GM21717 (cell line): ENCODE results near the gene INO80B.
"Not testable (repeated sequence)": the region's sequence is repeated elsewhere in the genome, so short reads cannot be mapped to it uniquely, and the experiment has no call there.

Experiments
- ATAC-seq: cut with Tn5 transposase; IDR thresholded peaks from one replicate; pipeline ENCODE4 v1.9.1; 2021; ENCODE audit warnings: mild to moderate bottlenecking, moderate library complexity; ENCODE audit not compliant: unreplicated experiment

The INO80B gene

DNA sequence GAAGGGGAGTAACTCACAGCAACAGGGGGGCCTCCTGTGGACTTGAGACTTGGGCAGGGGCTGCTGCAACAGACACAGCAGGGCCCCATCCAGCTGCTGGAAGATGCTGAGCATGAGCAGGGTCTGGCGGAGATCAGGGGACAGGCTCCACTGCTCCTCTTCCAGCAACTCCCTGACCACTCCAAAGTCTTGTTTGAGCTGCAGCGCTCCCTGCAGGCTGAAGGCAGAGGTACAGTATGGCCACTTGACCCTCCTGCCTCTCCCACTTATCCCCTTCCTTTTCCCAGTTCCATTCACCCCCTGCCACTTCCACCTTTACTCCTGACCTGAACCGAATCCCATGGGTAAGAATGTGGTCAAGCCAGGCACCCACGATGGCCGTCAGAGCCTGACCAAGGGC, 20.0 kb downstream of the INO80B start:
- ATAC-seq: no peak

DNA sequence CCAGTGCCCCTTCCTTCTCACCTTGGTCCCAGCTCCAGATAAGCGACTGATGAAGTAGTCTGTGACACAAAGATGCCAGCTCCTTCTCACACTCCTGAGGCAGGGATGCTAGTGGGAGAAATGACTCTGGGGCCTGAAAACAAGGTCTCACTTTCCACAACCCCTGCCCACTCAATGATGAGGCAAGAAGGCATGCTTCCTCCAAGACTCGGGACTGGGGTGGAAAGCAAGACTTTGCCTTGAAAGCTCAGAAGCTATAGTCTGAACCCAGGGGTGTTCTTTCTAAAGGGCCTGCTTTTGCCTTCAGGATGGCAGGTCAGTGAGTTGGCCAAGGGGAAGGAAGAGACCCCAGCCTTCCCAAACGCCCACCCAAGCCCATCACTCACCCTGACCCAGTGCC, 26.5 kb downstream of the INO80B start:
- ATAC-seq: no peak

DNA sequence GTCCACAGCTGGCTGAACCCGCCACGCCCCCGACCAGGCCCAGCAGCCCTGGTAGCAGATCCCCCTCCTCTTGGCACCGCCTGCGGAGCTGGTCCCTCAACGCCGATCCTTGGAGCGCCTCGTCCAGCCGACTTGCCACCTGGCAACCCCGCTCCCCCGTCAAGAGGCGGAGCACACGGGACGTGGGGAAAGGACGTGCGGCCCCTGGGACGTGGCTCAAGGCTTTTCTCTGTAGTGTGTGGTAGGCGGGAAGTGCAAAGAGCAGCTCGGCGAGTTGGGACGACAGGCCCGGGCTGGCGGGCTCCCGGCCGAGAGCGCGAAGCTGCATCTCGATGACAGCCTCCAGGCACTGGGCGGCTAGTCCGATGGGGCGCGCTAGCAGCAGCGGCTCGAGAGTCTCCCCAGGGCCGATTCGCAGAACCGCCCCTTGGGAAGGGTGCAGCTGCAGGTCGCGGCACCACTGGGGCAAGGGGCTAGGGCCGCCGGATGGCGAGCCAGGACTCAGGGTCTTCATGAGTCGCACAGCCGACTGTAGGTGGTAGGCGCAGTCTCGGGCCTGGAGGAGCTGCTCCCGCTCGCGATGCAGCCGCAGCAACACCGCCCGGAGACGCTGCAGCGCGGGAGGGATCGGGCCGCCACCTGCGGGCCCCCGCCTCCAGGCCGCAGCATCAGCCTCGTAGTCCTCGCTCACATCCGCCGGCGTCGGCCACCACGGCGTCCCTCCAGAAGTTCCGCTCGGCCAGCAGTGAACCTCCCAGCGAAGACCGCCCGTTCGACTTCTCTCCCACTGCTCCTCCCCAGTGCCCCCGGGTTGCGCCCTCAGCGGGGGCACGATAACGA, 27.3 kb downstream of the INO80B start:
- ATAC-seq: peak; percentile 36

DNA sequence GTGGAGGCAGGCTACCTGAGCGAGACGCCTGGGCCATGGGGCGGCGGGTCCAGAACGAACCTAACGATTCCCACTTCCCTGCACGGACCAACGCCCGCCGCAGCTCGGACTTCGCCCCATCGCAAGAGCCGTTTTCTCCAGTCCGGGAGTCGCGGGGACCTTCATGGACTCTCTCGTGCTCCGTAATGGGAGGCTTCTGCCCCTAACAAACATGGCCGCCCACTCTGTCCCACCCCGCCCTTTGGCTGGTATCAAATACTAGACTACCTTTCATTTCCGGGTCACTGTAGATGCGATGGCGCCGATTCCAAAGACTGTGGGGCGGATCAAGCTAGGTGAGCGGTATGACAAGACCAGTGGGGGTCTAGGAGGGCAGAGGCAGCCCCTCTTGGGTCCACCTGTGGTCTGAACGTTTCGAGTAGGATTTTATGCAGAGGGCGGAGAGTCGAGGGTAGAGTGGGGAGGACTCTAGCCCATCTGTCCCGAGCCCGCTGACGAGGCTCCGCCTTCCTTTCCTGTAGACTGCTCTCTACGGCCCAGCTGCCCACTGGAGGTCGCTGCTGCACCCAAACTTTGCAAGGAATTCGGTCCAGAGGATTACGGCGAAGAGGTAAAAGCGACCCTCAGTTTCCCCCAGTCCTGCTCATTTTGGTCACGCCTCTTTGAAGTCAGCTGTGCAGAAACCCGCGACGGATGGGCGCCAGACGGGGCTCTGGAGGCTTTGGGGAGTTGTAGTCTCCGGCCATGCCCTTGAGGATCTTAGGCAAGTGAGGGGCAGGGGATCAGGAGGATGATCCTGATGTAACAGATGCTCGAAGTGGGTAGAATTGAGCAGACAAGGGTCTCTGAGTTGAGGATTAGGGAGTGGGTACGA, 28.2 kb downstream of the INO80B start, which contains the start of the genes CCDC142 and TTC31:
Gene CCDC142, minus strand, starts transcription at position 198 of the 874 bp plus-strand sequence. Its CDS starts 161 bp downstream, at position 37.
Gene TTC31, plus strand, starts transcription at position 281 of the 874 bp plus-strand sequence. Its CDS starts 15 bp downstream, at position 296.
- peak; percentile 88 for ATAC-seq

DNA sequence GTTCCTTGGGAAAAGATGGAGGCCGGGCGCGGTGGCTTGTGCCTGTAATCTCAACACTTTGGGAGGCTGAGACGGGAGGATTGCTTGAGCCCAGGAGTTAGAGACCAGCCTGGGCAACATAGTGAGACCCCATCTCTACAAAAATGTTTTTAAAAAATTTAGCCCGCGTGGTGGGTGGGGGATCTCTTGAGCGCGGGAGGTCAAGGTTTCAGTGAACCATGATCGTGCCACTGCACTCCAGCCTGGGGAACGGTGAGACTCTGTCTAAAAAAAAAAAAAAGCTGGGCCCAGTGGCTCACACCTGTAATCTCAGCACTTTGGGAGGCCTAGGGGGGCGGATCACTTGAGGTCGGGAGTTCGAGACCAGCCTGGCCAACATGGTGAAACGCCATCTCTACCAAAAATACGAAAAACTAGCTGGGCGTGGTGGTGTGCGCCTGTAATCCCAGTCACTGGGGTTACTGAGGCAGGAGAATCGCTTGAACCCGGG, 28.8 kb downstream of the INO80B start:
- not testable (repeated sequence) for ATAC-seq

DNA sequence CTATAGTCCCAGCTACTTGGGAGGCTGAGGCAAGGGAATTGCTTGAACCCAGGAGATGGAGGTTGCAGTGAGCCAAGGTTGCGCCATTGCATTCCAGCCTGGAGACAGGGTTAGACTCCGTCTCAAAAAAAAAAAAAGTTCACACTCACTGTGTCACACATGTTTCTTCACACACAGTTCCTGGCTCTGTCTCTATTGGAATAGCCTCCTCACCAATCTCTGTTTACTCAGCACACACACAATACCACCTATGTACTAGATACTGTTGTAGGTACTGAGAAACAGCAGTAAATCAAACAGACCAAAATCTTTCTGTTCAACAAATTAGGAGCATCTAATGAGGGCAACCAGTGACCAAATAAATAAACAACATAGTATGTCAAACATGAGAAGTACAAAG, 31.3 kb downstream of the INO80B start:
- no peak for ATAC-seq

DNA sequence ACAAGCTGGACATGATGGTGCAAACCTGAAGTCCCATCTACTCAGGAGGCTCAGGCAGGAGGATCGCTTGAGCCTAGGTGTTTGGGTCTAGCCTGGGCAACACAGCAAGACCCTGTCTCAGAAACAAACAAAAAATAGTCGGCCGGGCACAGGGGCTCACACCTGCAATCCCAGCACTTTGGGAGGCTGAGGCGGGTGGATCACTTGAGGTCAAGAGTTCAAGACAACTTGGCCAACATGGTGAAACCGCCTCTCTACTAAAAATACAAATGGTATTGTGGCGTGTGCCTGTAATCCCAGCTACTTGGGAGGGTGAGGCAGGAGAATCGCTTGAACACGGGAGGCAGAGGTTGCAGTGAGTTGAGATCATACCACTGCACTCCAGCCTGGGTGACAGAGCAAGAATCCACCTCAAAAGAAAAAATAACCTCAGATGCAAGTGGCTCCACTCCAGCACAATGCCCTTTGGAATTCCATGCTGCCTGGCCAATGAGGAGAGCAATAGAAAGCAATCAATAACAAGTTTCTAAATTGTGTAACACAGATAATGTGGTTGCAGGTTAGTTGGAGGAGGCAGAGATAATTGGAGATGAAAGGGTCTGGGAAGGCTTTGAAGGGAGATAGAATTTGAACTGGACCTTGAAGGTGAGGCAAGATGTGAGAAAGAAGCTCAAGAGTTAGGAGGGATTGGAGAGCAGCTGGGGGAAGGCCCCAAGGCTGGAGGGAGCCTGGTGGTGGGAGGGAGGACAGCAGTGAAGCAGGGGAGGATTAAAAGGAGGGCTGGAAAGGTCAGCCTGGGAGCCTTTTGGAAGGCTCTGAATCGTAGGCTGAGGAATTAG, 34.0 kb downstream of the INO80B start:
- ATAC-seq: no peak

DNA sequence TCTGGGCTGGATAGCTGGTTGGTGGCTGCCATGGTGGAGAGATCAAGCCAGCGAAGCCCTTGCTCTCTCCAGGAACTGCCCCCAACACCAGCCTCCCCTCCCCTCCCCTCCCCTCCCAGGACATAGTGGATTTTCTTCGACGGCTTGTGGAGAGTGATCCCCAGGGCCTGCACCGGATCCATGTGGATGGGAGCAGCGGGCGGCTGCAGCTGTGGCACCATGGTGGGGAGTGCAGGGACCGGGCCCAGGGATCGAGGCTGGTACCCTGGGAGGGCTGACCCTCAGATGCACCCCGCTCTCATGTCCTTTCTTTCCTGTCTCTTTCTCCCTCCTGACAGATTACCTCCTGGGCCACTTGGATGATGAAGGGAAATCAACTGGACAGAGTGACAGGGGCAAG, 35.0 kb downstream of the INO80B start:
- no peak for ATAC-seq

DNA sequence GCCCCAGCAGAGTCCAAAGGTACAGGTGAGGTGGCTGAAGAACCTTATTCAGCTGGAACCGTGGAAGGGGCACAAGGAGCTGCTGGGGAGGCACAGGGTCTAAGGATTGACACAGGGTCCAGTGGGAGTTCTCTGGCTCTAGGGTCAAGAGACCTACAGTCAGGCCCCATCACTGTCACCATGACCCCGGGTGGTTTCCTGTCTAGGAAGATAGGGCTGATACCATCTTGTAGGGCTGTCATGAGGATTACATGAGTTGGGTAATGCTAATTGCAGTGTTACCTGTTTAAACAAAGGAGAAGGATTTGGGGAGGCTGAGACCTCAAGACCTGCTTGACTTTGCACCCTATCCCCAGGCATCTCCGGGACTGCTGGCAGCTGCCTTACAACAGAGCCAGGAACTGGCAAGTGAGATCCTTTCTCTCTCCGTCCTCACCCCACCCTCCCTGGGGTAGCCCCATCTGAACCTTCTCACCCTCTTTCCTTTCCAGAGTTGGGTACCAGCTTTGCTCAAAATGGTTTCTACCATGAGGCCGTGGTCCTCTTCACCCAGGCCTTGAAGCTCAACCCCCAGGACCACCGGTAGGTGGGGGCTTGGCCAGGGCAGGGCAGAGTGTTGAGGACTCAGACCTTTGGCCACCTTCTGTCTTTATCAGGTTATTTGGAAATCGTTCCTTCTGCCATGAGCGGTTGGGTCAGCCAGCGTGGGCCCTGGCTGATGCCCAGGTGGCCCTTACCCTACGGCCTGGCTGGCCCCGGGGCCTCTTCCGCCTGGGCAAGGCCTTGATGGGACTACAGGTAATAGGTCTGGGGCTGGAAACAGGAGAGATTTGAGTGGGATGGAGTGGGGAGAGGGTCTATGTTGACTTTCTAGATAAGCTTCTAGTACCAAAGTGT, 37.0 kb downstream of the INO80B start:
- ATAC-seq: no peak

DNA sequence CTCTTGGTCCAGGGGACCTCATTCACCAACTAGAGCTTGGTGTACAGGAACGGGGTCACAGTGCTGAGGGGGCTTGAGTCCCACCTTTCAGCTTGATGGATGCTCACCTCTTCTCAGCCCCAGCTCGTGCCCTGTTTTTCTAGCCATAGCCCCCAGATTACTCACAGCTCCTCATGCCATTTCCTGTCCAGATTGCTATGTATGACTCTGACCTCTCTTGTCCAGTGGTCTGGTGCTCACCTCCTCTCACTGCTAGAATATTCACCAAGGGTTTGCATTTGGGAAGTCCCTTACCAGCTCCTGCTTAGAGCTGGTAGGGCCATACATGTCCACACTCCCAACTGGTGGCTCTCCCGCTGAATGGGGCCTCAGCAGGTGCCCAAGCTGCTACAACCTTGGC, 38.7 kb downstream of the INO80B start:
- ATAC-seq: no peak

DNA sequence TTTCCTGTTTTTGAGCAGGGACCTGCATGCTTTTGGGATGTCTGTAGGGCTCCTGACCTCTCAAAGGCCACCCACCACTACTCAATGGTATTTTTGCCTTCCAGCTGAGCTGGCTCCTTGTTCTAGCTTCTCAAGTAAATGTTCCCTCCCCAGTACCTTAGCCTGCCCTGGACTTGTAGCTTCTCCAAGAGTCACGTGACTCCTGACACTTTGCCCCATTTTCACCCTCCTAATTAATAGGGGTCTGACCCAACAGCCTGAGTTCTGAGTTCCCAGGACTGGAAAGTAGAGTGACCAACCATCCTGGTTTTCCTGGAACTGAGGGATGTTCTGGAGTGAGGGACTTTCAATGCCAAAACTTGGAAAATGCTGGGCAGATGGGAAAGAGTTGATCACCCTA, 40.6 kb downstream of the INO80B start:
- no peak for ATAC-seq

DNA sequence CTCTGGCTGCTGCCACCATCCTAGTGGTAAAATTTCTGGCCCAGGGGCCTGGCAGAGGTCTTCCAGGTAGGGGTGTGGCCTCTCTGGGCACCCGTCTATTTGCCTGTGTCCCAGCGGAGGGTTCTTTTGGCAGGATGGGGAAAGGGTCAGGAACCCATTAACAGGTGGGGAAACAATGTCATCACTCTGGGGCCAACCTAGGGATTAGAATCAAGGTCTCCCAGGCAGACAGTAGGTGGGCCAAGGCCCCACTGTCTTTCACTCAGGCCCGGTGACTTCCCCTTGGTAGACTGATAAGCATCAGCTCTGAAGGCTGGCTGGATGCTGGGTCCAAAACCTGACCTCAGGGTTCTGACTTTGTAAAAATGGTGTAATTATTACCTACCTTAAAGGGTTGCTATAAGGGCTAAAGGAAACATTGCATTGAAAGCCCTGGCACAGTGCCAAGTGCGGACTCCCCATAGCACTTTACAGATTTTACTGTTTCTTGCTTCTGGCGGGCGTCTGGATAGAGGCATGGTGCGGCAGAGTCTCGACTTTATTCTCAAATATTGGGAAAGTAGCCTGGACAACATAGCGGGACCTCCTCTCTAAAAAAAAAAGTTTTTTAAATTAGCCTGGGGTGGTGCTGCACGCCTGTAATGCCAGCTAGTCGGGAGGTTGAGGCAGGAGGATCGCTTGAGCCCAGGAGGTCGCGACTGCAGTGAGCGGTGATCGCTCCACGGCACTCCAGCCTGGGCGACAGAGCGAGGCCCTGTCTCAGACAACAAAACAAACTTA, 42.3 kb downstream of the INO80B start:
- ATAC-seq: no peak

DNA sequence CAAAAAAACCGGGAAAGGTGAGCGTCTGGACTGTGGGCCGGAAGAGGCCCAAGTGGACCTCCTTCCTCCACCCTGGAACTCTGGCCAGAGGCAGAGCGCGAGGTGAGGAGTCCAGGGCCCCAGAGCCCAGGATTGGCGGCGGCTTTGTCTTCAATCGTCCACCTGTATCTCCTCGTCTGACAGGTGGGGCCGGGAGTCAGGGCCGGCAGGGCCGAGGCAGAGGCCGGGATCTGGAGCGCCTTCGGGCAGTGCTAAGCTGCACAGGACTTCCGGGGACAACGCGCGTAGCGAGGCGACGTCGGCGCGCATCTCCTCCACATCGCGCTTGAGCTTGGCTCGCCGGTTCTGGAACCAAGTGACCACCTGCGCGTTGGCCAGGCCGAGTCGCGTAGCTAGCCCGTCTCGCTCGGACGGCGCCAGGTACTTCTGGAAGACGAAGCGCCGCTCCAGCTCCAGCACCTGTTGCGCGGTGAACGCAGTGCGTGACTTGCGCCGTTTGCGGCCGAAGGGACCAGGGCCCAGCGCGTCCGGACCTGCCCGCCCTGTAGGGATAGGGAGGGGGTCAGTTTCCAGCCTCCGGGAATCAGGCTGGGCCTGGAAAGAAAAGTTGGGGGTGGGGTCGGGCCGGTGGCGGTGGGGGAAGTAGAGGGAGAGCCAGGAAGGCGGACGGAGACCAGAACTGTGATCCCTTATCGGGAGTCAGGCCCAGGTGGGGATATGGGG, 43.1 kb downstream of the INO80B start:
- ATAC-seq: no peak

DNA sequence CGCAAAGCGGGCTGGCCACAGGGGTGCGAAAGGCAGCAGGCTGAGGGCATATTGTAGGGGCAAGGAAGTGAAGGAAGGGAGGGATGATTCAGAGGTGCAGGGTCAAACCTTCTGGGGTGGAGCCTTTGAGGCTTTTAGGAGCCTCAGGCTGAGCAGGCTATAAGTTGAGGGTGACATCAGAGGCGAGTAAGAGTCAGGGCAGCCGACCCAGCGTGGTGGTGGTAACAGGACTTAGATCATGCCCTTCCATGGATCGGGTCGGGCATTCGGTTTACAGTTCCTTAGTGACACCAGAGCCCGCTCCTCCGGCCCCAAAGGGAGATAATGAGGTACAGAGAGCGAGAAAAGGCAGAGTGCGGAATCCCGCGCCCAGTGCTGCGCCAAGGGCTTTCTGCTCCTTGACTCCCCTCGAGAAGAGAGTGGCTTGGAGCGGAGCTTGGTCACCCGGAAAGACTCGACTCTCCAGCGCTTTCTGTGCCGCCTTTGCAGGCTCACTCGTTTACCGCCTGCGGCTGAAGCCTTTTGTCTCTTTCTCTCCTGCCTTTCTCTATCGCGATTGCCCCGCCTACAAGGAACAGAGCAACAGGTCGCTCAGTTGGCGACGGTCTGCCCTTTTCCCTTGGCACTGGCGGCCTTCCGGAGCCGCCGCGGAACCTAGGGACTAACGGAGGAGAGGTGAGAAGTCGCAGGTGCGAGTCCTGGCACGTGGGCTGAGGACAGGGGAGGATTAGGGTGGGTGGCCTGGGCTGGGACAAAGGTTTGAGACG, 43.8 kb downstream of the INO80B start:
- ATAC-seq: no peak

DNA sequence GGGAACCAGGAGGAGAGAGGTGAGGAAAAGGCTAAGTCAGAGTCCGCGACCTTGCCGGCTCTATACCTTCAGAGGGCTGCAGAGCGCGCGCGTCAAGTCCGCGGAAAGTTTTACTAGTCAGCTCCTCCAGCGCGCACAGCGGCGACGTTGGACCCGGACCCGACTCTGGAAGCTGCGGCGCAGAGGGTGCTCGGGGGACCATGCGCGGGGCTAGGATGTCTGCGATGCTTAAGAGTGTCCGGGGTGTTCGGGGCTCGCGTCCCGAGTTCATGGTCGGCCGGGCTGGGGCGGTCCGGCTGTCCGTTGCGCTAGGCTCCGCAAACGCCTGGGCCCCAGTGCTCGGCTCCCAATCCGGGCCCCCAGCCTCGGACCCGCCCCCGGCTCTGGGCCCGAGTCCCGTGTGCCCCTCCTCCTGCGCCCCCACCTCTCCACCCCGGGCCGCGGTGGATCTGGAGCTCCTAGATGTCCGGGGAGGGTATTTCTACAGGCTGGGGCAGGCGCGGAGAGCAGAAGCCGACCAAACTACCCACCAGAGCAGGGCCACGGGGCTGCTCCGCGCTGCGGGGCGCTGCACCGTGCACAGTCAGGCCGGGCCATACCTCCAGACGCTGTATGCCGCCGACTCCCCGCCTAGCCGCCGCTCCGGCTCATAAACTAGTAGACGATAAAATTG, 44.5 kb downstream of the INO80B start, which contains the start of gene LBX2:
Gene LBX2, minus strand, starts transcription at position 337 of the 673 bp plus-strand sequence. Its CDS starts 66 bp downstream, at position 271.
- ATAC-seq: no peak

DNA sequence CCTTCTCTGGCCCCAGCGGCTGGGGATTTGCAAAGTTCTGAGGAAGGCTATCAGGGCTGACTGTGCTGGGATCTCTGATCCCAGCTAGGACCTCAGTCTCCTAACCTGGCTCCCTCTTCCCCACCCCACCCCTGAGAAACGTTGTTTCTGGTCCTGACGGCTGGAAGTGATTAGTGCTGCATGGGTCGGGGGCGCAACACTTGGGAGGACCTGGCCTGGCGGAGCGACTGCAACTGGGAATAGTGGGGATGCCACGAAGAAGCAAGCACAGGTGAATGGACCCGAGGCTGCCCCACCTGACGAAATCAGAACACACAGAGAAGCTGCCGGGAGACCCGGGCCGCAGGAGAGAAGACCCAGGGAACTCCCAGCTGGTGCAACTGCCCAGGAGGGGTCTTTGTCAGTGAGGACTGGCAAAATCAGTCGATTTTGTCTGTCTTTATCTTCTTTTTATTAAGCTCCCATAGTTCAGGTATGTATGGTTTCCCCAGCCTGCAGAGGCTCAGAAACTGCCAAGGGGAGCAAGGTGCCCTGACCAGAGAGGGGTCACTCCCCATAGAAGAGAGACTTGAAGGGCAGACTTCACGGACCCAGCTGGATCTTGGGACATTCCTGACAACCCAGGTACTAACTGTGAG, 45.2 kb downstream of the INO80B start:
- ATAC-seq: no peak
